Activated CD8-positive, alpha-beta memory T cell treated with anti-CD3 and anti-CD28 coated beads, Interleukin-2, amount 50 U/mL, for 1 hour (primary cell): ENCODE results near the gene TCP11L1.

Experiments used
- DNase-seq: peaks from one replicate; pipeline ENCODE4 v3.0.0-alpha.2; 2020; ENCODE audit errors: extremely low read depth

TCP11L1 gene

DNA sequence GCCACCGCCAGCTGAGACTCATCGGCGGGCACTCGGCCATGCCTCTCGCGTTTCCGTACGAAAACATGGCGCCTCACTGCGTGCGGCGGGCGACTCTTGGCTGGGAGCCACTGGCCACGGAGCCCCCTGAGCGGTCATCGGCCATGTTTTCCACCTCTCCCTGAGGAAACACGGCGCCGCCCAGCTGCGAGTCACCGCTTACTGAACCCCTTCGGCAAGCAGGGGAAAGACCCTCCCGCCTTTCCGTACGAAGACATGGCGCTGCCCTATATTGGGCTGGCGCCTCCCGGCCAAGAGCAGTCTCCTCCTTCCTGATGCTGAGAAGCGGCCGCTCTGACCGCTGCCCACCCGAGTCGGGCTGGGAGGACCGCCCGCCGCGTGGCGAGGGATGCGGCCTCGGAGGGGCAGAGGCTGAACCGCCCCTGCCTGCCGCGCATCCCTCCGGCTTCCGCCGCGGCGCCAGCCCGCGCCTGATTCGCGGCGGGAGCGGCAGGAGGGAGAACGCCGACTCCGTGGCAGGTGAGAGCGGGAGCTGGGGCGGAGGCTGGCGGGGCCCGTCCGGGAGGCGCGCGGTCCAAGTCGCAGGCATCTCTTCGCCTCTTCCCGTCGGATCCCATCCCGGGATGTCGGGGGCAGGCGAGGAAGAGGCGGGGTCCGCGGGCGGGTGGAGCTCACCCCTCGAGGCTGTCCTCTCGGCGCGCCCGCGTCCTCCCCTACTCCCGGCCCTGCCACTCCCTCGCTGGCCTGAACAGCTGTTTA is at the start of gene TCP11L1:
Gene TCP11L1 (plus strand): TSS at position 299 of the 759 bp plus-strand sequence. CDS start 4,202 bp downstream, outside the sequence.
- DNase-seq, result no peak

- DNase-seq, result no peak
Measured at GRCh38 chr11:32990481-32990880, 48.9 kb upstream of the TCP11L1 start.

- no peak for DNase-seq
Measured at GRCh38 chr11:32991427-32991826, 47.9 kb upstream of the TCP11L1 start.

GRCh38 chr11:32991898-32992297 is 47.5 kb upstream of the TCP11L1 start:
- no peak for DNase-seq

GRCh38 chr11:33000181-33000580 is 39.2 kb upstream of the TCP11L1 start:
- DNase-seq, result no peak

DNA sequence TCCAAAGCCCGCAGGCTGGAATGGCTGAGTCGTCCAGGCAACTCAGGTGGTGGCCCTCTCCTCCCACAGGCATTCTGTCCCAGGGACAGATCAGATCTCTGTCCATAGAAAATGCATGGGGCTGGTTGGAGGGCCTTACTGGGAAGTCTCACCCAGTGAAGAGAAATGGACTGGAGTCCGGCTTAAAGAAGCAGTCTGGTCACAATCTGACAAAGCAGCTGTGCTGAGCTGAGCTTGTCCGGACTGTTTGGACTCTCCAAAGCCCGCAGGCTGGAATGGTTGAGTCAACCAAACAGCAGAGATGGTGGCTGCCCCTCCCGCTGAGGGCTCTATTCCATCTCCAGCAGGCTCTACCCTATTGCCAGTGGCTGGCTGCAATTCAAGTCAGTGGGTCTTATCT is 38.1 kb upstream of the TCP11L1 start:
- no peak for DNase-seq

GRCh38 chr11:33001751-33002542 is 37.4 kb upstream of the TCP11L1 start:
- no peak for DNase-seq

DNA sequence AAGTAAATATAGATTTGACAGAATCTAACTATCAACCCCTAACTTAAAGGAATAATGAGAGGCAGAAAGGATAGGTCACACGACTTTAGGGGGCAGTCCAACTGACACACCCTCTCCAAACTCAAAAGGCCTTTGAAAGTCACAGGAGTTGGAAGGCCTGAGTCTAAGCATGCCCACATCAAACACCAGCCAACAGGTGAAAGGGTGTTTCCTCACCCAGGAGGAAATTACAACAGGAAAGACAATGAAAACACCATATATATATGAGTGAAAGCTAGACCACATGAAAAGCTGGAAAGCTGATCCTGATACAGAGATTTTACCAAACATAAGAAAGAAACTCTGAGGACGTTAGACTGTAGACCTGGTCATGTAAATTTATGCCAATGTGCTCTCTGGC is 34.2 kb upstream of the TCP11L1 start:
- no peak for DNase-seq

DNA sequence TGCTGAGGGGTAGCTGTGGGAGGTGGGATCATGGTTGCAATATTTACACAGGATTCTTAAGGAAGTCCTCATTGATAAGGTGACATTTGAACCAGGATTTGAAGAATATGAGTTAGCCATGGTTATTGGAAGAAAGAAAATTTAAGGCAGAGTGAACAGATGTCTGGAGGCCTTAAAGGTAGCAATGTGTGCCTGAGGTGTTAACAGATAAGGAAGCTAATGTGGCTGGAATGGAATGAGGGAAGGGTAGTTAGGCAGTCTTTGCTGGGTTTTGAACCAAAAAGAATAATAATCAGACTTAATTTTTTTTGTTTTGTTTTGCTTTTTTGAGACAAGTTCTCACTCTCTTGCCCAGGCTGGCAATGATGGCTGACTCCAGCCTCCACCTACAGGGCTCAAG is 33.4 kb upstream of the TCP11L1 start:
- no peak for DNase-seq

DNA sequence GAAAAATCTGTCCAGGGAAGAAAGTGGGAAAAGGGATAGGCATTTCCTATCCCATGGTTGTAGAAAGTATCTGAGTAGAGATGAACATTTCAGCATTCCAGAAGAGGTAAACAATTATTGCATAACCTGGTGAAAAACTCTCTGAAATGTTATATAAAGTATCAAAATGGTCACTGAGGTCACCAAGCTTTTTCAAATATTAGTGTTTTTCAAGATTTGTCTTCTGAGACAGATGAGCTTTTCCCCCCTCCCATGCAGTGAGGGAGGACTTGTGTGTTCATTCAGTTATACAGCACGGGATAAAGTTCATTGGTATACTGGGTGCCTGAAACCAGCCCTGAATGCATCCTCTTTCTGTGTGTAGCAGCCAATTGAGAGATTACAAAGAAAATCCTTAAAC is 25.6 kb upstream of the TCP11L1 start:
- DNase-seq, result no peak

DNA sequence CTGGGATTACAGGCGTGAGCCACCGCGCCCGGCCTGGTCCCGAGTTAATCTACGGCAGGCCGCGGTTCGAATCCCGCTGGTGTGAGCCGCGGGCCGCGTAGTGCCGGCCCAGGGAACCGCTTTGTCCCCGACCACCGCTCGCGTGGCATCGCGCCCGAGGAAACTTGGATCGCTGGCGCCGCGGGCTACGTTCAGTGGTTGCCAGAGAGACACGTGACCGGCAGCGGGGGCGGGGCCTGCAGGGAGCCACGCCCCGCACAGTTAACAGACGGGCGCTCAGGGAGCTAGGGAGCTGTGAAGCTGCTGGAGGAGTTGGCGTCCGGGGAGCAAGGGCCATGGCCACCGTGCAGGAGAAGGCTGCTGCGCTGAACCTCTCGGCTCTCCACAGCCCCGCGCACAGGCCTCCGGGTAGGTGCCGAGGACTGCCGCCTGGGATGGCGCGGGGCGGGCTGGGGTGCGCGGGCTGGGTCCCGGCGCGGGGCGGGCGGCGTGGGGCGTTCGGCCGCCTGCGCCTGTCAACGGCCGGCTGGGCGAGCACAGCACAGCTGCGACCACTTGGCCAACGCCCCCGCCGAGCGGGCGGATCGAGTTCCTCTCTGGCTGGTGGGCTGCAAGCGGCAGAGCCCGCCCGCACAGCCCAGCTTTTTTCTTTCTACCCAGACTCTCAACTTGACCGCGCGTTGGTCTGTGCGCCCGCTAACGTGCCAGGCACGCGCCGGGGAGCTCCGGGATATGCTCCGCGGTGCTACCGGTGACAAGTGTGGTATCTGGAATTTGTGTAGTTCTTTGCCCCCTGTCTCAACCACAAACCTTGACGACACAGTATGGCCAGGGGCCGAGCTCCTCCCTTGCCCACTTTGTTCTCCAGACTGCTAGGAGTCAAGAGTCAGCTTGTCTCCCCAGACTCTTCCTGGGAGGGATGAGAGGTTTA is 23.5 kb upstream of the TCP11L1 start, which contains the start of gene DEPDC7:
Gene DEPDC7 (plus strand): TSS at position 258 of the 931 bp plus-strand sequence. CDS start 78 bp downstream, at position 336.
- DNase-seq, result no peak

GRCh38 chr11:33016654-33017053 is 22.7 kb upstream of the TCP11L1 start:
- no peak for DNase-seq

- no peak for DNase-seq
Measured at GRCh38 chr11:33017478-33017877, 21.9 kb upstream of the TCP11L1 start.

DNA sequence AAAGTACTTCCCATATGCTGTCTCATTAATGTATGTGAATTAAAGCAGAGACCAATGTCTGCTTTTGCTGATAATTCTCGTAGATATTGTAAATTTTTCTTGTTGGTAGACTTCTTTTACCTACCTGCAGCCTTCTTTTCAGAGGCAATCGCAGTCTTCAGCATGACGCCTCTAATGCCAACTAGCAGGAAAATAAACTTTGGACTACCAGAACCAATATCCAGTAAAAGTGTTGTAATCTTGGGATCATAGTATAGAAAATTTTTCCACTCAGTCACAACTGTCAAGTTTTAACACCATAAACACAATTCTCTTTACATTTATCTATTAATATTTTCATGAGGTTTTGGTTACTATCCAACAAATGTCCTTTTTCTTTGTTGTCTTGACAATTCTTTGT is 21.4 kb upstream of the TCP11L1 start:
- DNase-seq, result no peak

DNA sequence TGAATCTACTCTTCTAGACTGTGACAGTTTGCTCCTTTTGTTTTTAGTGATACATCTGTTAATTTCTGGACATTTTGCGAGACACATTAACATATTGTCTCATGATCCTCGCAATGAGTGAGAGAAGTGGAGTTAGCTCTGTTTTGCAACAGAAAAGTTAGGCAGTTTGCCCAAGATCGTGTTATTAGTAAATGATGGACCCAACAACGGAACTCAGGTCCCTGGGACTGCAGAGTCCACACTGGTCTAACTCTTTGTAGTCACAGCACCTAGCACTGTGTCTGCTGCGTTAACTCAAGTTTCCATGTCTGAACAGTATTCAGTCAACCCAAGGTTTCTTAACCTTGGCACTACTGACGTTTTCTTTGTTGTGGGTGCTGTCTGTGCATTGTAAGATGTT is 20.5 kb upstream of the TCP11L1 start:
- no peak for DNase-seq

GRCh38 chr11:33021501-33021900 is 17.9 kb upstream of the TCP11L1 start:
- DNase-seq, result no peak

GRCh38 chr11:33021937-33022336 is 17.4 kb upstream of the TCP11L1 start:
- no peak for DNase-seq

GRCh38 chr11:33025339-33025722 is 14.0 kb upstream of the TCP11L1 start:
- no peak for DNase-seq

DNA sequence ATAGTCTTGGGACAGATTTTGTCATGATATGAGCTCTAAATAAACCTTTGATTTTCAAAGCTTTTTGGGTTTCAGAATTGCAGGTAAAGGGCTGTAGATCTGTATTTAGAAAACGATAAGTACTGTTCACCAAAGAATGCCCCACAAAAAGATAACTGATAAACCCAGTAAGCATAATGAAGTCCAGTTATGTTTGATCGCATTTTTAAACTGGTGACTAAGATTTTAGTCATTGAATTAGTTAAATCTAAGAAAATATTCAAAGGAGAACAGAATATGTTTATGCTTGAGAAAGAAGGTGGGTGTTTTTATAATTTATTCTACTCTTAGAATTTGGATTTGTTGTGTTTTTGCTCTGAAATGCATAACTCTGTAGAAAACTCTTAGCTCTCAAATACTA is 12.1 kb upstream of the TCP11L1 start:
- no peak for DNase-seq

DNA sequence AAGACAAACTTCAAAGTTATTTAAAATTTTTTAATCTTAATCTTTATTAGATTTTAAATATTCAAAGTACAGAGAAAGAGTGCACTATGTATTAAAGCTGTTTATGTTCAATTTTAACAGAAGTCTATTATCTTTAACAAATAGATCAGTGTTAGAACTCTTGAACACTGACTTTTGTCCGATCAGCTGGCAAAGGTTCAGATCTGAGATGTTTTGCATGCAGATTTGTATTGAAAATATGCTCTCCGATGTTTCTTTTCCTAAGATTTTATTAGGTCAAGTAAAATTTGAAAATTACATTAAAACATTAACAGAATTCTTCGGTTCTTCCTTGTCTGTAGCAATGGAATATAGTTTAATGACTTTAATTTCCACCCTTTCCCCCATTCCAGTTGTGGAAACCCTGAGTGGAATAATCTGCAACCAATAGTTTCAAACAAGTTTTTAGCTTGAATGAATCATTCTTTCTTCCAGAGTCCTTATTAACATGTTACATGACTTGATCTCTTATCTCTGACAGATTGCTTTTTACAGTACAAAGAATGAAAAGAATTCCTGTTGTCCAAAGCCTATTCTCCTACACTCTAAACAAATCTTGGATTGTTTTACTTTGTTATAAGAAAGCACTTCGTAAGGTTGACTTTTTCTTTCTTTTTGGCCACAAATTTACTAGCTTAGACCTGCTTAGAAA is 11.4 kb upstream of the TCP11L1 start:
- DNase-seq, result no peak

GRCh38 chr11:33028537-33028914 is 10.8 kb upstream of the TCP11L1 start:
- no peak for DNase-seq
